Measurements from ENCODE around the gene SERPINA4.

The SERPINA4 gene

DNA sequence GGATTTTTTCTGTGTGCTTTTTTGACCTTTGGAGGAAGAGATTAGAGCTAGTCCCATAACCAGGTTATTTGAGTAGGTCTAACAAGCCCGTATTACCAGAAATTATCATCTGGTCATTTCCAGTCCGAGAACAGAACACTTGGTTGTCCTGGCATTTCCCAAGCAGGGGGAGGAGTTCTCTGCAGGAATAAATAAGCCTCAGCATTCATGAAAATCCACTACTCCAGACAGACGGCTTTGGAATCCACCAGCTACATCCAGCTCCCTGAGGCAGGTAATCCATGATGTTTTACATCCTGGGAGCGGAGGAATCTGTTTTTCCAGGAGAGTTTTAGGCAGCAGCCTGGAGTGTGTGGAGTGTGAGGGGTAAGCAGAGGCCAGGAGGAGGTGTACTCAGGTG lies 50.9 kb downstream of the SERPINA4 start, which contains the start of gene SERPINA3 (continued):
- TF ChIP-seq, protein P1, sequence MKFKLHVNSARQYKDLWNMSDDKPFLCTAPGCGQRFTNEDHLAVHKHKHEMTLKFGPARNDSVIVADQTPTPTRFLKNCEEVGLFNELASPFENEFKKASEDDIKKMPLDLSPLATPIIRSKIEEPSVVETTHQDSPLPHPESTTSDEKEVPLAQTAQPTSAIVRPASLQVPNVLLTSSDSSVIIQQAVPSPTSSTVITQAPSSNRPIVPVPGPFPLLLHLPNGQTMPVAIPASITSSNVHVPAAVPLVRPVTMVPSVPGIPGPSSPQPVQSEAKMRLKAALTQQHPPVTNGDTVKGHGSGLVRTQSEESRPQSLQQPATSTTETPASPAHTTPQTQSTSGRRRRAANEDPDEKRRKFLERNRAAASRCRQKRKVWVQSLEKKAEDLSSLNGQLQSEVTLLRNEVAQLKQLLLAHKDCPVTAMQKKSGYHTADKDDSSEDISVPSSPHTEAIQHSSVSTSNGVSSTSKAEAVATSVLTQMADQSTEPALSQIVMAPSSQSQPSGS (tag by site-specific recombination; IDR thresholded peaks at IDR 0.05; ENCODE audit: low read depth): no peak
- TF ChIP-seq ZNF777 (tag by site-specific recombination; IDR thresholded peaks at IDR 0.05; ENCODE audit: borderline replicate concordance): no peak
- TF ChIP-seq, protein P2, sequence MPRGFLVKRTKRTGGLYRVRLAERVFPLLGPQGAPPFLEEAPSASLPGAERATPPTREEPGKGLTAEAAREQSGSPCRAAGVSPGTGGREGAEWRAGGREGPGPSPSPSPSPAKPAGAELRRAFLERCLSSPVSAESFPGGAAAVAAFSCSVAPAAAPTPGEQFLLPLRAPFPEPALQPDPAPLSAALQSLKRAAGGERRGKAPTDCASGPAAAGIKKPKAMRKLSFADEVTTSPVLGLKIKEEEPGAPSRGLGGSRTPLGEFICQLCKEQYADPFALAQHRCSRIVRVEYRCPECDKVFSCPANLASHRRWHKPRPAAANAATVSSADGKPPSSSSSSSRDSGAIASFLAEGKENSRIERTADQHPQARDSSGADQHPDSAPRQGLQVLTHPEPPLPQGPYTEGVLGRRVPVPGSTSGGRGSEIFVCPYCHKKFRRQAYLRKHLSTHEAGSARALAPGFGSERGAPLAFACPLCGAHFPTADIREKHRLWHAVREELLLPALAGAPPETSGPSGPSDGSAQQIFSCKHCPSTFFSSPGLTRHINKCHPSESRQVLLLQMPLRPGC (tag by site-specific recombination; IDR thresholded peaks at IDR 0.05): no peak

GRCh38 chr14:94612580-94613554 lies 51.6 kb downstream of the SERPINA4 start:
- TF ChIP-seq ZNF24 (tag by site-specific recombination; IDR thresholded peaks at IDR 0.05): no peak
- no peak for TF ChIP-seq ZNF677 (tag by site-specific recombination; IDR thresholded peaks at IDR 0.05)
- TF ChIP-seq ZNF423 (tag by site-specific recombination; IDR thresholded peaks at IDR 0.05): no peak
- 0 out of 2 replicates have a peak, but pooled peaks have one; percentile 26 for TF ChIP-seq ZNF366 (tag by site-specific recombination; conservative IDR thresholded peaks at IDR 0.05)
- TF ChIP-seq PRDM10 (tag by site-specific recombination; IDR thresholded peaks at IDR 0.05): no peak
- no peak for TF ChIP-seq ZNF48 (tag by site-specific recombination; IDR thresholded peaks at IDR 0.05)
- TF ChIP-seq, protein P3, sequence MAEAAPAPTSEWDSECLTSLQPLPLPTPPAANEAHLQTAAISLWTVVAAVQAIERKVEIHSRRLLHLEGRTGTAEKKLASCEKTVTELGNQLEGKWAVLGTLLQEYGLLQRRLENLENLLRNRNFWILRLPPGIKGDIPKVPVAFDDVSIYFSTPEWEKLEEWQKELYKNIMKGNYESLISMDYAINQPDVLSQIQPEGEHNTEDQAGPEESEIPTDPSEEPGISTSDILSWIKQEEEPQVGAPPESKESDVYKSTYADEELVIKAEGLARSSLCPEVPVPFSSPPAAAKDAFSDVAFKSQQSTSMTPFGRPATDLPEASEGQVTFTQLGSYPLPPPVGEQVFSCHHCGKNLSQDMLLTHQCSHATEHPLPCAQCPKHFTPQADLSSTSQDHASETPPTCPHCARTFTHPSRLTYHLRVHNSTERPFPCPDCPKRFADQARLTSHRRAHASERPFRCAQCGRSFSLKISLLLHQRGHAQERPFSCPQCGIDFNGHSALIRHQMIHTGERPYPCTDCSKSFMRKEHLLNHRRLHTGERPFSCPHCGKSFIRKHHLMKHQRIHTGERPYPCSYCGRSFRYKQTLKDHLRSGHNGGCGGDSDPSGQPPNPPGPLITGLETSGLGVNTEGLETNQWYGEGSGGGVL (tag by site-specific recombination; IDR thresholded peaks at IDR 0.05): peak; percentile 38; the same call in 1 of the 2 replicates
- peak; percentile 51 for TF ChIP-seq ZFHX2 (tag by site-specific recombination; conservative IDR thresholded peaks at IDR 0.05)
- TF ChIP-seq ZNF449 (tag by site-specific recombination; IDR thresholded peaks at IDR 0.05): no peak
- TF ChIP-seq REST (tag by site-specific recombination; IDR thresholded peaks at IDR 0.05): peak; percentile 37; the same call in 1 of the 2 replicates
- TF ChIP-seq ZNF112 (tag by site-specific recombination; IDR thresholded peaks at IDR 0.05): no peak
- TF ChIP-seq ZNF335 (tag by site-specific recombination; conservative IDR thresholded peaks at IDR 0.05): 0 out of 2 replicates have a peak, but pooled peaks have one; percentile 23
- H3K4me3 ChIP-seq (ENCODE audit: low read depth, low read length): no peak overlapping the region
- H3K36me3 ChIP-seq (ENCODE audit: control insufficient read depth in 2 of 2, insufficient read depth in 1 of 2, low read length in 2 of 2): no peaks in the 10 kb centered on the region
- no peaks in the 10 kb centered on the region for H3K9me3 ChIP-seq (ENCODE audit: control insufficient read depth, insufficient read depth, low read depth, low read length)
- H3K4me1 ChIP-seq (ENCODE audit: control insufficient read depth, insufficient read depth, low read length): no peaks in the 10 kb centered on the region
- ChIA-PET POLR2A (no interaction called here), CTCF (interaction anchor here (0.6 to 1.0 kb wide), 2 partner anchors 367 to 486 kb away, joined by 3 read pairs; no protein-coding TSS in a partner anchor)
- H3K27ac ChIP-seq (ENCODE audit: extremely low read depth, low read depth, low read length): no peak overlapping the region

All from HEK293 (cell line).